ENCODE measurements around the gene CCDC187.

Gene CCDC187

DNA sequence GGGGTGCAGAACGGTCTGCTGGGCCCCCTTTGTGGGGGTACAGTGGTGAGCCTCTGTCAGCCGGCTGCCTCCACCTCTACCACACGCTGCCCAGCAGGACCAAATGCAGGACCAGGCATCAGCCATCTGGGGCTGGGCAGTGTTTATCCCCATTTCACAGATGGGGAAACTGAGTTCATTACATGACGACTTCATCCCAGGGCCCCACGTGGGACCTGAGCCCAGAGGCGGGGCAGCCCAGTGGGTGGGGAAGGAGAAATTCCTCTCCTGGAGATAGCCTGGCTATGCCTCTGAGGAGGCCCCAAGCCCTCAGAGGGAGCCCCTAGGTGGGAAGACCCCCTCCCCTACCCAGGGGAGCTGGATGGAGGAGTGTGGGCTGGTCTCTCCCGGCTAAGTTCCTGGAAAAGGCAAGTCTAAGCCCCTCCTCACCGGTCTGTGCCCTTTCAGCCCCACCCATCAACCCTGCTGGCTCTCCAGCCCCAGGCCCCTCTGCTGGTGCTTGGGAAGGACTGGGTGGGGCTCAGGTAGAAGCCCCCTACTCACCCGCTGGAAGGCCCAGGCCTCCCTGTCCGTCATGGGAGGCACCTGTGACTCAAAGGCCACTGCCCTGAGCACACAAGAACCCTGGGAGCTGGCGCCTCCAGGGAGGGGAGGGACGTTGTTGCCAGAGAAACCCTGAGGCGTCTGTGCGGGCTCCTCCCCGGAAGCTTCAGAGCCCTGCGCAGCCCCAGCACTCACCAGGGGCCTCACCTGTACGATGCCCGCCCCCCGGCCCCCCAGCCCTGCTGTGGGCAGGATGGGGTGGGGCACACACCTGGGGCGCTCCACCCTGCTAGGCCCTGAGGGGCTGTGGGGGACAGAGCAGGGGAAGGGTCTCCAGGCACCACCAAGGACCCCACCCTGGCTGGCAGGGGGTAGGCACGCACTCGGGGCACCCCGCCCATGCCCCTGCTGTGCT lies 7.4 kb upstream of the CCDC187 start:
- peak; percentile 54 for DNase-seq

DNA sequence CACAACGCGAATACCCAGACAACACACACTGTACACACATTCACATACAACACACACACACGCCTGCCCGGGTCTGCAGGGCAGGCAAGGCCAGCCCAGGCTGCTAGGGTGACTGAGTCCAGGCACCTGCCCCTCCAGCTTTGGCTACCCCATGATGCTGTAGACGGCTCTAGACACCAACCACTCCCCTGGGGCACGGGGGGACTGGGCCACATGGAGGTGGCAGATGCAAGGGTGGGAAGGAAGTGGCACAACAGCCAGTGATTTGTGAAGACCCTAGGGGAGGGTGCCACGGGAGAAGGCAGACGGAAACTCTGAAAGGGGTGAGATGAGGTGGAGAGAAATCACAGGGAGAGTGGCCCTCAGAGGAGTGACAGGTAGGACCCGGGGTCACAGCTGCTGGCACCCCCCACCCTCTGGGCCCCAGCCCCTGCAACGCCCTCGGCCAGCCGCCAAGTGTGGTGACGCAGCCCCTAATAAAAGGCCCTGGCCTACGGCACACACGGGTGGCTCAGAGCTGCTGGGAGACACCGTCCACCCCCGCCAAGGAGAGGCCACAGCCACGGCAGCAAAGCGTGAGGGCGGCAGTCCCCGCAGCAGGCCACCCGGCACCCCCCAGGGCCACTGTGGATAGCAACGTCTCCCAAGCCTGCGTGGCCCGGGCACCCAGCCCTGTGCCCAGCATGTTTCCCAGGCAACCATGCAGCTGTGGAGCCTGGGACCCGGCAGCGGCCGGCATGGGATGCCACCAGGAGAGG lies 6.6 kb upstream of the CCDC187 start:
- DNase-seq, result peak; percentile 8

DNA sequence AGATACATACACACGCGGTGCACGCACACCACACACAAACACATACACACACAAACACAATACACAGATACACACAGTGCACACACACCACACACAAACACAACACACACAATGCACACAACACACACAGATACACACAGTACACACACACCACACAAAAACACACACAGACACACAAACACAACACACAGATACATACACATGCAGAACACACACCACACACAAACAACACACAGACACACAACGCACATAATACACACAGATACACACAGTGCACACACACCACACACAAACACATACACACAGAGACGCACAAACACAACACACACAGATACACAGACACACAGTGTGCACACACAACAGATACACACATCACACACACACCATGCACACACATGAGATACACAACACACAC lies 5.9 kb upstream of the CCDC187 start:
- no peak for DNase-seq

DNA sequence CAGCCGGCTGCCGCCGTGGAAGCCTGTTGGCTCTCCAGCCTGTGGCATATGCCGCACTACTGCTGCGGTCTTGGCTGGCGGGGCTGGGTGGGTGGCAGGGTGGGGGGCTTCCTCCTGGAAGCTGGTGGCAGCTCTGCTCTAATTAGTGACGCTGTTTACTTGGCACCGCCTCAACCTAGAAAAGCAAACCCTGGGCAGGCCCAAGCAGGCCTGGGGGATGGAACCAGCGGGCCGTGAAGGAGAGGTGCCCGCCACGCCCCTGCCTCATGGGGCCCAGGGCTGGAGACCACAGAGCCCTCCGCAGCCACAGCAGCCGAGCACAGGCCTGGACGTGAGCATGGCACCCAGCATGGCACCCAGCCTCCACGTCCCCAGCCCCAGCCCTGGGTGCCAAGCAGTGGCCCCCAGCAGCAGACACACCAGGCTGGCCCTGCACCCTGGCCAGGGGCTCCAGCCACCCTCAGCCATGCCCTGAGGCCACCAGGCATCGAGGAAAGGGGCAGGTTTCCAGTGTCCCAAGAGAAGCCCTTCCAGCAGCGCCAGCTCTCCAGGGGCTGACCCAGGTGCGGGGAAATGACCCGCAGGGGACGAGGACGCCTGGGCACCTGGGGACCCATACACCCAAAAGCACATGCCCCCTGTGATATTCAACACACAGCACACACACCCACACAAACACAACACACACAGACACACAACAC lies 5.4 kb upstream of the CCDC187 start:
- DNase-seq, result peak; percentile 94

DNA sequence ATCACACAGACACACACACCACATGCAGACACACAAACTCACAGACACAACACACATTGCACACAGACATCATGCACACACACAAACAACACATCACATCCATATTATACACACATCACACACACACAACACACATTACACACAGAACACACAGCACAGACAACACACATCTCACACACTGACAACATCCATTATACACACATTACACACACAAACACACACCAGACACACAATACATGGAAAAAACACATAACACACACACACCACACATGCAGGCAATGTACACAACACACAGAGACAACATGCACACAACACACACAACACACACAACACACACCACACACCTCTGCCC lies 4.8 kb upstream of the CCDC187 start:
- peak; percentile 38 for DNase-seq

GRCh38 chr9:136308006-136308701 lies 4.3 kb upstream of the CCDC187 start:
- no peak for DNase-seq

- DNase-seq, result no peak
These were observed 3.4 kb upstream of the CCDC187 start for GRCh38 chr9:136307215-136307750.

- peak; percentile 22 for DNase-seq
These were observed 2.6 kb upstream of the CCDC187 start for GRCh38 chr9:136306211-136307208.

- DNase-seq, result no peak
These were observed 1.9 kb upstream of the CCDC187 start for GRCh38 chr9:136305804-136306203.

DNA sequence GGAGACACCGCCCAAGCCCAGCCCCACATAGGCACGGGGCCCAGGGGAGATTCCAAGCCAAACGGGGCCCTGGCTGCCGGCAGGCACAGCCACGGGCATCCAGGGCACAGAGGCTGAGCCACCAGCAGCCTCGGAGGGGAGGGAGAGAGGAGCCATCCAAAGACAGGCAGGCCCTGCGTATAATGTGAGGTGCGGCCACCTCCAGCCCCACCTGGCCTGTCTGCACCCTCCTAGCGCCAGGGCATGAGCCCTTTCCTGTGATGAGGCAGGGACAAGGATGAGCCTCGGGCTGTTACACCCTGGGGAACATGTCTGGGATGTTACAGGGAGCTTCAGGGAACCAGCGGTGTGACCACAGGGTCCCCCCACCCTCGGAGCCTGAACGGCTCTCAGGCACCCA lies 1.1 kb upstream of the CCDC187 start:
- DNase-seq, result peak; percentile 29

DNA sequence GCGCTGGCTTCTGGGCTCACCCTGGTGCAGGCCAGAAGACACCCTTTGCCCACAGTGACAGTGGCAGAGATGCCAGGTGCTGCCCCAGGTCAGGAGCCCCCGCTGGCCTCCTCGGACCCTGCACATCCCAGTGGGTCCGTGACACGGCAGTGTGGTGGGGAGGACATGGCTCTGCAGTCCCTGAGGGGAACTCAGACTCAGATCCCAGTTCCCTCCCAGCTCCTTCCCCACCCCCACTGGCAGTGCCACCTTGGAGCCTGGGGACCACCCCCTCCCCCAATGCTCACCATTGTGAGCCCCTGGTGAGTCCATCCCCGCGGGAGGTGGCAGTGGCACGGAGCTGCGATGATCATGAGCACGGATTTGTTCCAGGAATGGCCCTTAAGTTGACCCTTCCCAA lies 562 bp upstream of the CCDC187 start:
- DNase-seq, result no peak

- DNase-seq, result no peak
These were observed 649 bp downstream of the CCDC187 start for GRCh38 chr9:136303066-136303824.

DNA sequence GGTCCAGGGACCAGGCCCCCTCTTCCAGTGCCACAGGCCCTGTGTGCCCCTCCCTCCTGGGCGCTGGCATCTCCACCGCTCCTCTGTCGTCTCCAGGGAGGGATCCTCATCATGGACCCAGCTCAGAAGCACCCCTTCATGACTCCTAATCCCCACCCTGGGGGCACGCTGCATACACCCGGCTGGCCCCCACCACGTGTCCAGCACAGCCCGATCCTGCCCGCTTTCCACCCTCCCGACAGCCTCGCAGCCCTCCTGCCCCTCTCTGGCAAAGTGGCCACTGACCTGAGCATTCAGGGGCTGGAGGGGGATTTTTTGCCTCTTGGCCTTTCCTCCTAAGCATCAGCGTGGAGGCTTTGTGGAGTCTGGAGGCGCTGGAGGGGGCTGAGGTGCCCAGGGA lies 1.4 kb downstream of the CCDC187 start:
- DNase-seq, result no peak

DNA sequence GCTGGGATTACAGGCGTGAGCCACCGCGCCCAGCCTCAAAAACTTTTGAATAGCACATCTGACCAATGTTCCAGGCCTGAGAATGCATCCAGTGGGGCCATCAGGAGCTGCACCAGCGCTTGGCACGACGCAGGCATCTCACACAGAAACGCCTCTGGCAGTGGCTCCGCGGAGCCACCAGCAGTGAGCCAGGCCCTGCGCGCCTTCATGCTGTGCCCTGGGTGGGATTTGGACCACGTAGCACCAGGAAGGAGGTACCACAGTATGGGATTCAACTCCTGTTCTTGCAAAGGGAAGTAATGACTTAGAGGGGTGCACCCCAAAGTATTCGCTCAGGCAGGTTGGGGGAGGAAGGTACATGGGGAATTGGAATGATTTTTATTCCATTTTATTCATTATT lies 3.0 kb downstream of the CCDC187 start:
- DNase-seq, result no peak

DNA sequence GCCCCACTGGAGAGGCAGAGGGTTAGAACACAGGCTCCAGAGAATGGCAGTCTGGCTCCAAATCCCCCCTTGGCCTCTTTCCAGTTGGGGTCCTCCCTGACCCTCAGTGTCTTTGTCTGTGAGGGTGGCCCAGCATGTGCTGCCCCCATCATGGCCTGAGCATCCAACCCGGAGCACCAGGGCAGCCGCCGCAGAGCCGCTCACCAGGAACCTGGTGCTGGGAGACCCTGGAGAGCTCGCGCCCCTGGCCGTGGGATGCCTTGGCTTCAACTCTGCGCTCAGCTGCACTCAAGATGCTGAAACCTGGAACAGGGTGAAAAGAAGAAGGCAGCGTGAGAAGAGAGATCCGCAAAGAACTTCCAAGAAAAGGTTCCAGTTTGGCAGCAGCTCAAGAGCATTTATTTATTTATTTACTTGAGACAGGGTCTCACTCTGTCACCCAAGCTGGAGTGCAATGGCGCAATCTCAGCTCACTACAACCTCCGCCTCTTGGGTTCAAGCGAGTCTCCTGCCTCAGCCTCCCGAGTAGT lies 3.8 kb downstream of the CCDC187 start:
- peak; percentile 65 for DNase-seq

GRCh38 chr9:136299541-136299940 lies 4.4 kb downstream of the CCDC187 start:
- DNase-seq, result peak; percentile 41

DNA sequence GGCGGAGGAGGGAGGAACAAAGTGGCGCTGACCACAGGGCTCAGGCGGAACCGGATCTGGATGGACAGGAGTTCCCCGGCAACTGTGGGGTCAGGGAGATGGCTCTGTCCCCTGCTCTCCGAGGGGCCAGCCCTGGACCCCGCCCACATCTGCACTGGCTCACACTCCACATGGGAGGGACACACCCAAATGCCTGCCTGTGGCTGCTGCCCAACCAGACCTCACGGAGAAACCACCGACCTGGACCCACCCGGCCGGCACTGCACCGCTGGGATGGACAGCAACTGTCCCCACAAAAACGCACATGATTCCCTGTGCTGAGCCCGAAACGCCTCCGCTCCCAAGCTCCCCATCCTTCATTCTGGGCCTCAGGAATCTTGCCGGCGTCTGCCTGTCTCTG lies 4.8 kb downstream of the CCDC187 start:
- DNase-seq, result no peak

GRCh38 chr9:136297766-136298735 lies 5.8 kb downstream of the CCDC187 start:
- no peak for DNase-seq
